Tibial nerve (tissue), 4 donors: ENCODE results near the gene PODXL2. TPM values are rescaled to one million over a fixed set of nuclear protein-coding genes. Genes with fewer than 3 reads are reported as not detected.
A peak's percentile ranks its signal among the peaks of the same experiment; 100 is the strongest.

Experiments
- DNase-seq, 2 donors: peaks; one replicate each; pipeline ENCODE4 v3.0.0-alpha.2; 2019; ENCODE audit warnings: low spot score in 2 of 2
- H3K27ac ChIP-seq, 4 donors: fragments of 200-600 bp; sonication (generic) in 3 of 4; one replicate each; pipeline ENCODE4 v1.5.1; 2017 to 2019; ENCODE audit warnings: mild to moderate bottlenecking in 1 of 4
- H3K27me3 ChIP-seq, 2 donors: fragments of 200-600 bp; sonication (generic) in 1 of 2; one replicate each; pipeline versions ENCODE4 v1.5.1 to v1.6.0; 2017 to 2019
- H3K36me3 ChIP-seq, 3 donors: fragments of 200-600 bp; sonication (generic); one replicate each; pipeline ENCODE4 v1.5.1; 2018 to 2019
- H3K4me1 ChIP-seq, 4 donors: fragments of 200-600 bp; sonication (generic) in 3 of 4; one replicate each; pipeline ENCODE4 v1.5.1; 2017 to 2019
- H3K4me3 ChIP-seq, 4 donors: fragments of 200-600 bp; sonication (generic) in 3 of 4; one replicate each; pipeline ENCODE4 v1.5.1; 2017 to 2019; ENCODE audit warnings: mild to moderate bottlenecking in 1 of 4, moderate library complexity in 1 of 4
- H3K9me3 ChIP-seq, 4 donors: fragments of 200-600 bp; sonication (generic) in 3 of 4; one replicate each; pipeline ENCODE4 v1.5.1; 2017 to 2019
- EP300 ChIP-seq, 2 donors: sonication (generic); formaldehyde crosslinking; IDR thresholded peaks; one replicate each; pipeline ENCODE4 v1.6.1; 2017; ENCODE audit warnings: antibody characterized with exemption in 2 of 2, mild to moderate bottlenecking in 1 of 2
- POLR2A ChIP-seq, 2 donors: fragments of 450-650 bp; IDR thresholded peaks; one replicate each; pipeline ENCODE4 v1.6.1; 2017; ENCODE audit warnings: antibody characterized with exemption in 2 of 2, mild to moderate bottlenecking in 2 of 2, moderate library complexity in 2 of 2
- WGBS, 2 donors: methylation state at CpG; one replicate each; pipeline ENCODE4 v1.1.5; 2018; 5-methylcytosine and 5-hydroxymethylcytosine counted together
- total RNA-seq, 4 donors: library from RNA; depleted of rRNA; stranded (reverse); fragments of >200 nt; gene quantifications; one replicate each; pipeline ENCODE4 v1.1.0, GENCODE V29; 2016
- TF ChIP-seq, protein P1 (sequence below), 5 experiments: fragments of 200-600 bp in 3 of 5; fragments of 450-650 bp in 2 of 5; sonication (generic) in 3 of 5; IDR thresholded peaks; one replicate each; pipeline ENCODE4 v1.5.1; 2016 to 2019; ENCODE audit warnings: antibody characterized with exemption in 5 of 5, mild to moderate bottlenecking in 3 of 5, moderate library complexity in 2 of 5

Gene PODXL2
- total RNA-seq, 4 donors from 2014 or later: 12.7 to 19.8 (median 14.1) TPM

GRCh38 chr3:127674790-127675189, 45.8 kb downstream of the PODXL2 start:
- Histone ChIP-seq H3K4me1 (peaks cover 0 to 47% (median 18%) of the 10 kb centered on the region in 4 donors), H3K27ac (peak overlapping the region in 1 of 4 donors; percentile 94), H3K4me3 (peak overlapping the region in 1 of 4 donors; percentile 72), H3K27me3 (no peaks in the 10 kb centered on the region), H3K9me3 (no peaks in the 10 kb centered on the region), H3K36me3 (peaks cover 0 to 49% (median 0%) of the 10 kb centered on the region in 3 donors)
- no peak for DNase-seq
- WGBS, 2 donors: 77 to 81% methylated on average over 8 of the region's 8 CpGs
- TF ChIP-seq, protein P1, sequence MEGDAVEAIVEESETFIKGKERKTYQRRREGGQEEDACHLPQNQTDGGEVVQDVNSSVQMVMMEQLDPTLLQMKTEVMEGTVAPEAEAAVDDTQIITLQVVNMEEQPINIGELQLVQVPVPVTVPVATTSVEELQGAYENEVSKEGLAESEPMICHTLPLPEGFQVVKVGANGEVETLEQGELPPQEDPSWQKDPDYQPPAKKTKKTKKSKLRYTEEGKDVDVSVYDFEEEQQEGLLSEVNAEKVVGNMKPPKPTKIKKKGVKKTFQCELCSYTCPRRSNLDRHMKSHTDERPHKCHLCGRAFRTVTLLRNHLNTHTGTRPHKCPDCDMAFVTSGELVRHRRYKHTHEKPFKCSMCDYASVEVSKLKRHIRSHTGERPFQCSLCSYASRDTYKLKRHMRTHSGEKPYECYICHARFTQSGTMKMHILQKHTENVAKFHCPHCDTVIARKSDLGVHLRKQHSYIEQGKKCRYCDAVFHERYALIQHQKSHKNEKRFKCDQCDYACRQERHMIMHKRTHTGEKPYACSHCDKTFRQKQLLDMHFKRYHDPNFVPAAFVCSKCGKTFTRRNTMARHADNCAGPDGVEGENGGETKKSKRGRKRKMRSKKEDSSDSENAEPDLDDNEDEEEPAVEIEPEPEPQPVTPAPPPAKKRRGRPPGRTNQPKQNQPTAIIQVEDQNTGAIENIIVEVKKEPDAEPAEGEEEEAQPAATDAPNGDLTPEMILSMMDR (IDR thresholded peaks at IDR 0.05): no peak
- no peak for TF ChIP-seq EP300 (IDR thresholded peaks at IDR 0.05)
- TF ChIP-seq POLR2A (IDR thresholded peaks at IDR 0.05): no peak

DNA sequence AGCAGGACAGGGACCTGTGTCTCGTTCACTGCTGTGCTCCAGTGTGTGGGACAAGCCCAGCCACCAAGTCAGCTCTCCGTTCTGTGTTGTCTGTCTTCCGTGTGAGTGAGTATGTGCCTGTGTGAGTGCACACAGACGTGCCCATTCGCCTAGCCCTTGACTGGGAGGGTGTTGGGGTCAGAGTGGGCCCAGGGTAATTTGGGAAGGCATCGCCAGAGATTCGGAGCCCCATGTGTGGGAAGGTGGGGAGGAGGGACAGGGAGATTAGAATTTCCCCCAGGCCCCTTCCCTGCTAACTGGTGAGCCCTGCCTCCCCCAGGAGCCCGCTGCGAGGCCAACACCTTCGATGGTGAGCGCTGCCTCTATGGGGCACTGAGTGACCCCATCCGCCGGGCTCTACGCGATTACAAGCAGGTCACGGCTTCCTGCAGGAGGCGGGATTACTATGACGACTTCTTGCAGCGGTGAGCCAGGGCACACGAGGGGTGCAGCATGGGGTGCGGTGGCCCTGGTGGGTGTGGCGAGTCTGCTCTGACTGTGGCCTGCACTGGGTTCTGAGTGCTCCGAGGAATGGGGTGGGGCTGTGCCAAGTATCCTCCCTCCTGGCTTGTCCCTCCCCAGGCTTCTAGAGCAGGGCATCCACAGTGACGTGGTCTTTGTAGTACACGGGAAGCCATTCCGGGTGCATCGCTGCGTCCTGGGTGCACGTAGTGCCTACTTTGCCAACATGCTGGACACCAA, 46.8 kb downstream of the PODXL2 start:
- peaks cover 0 to 59% (median 0%) of the 10 kb centered on the region in 3 donors for H3K36me3 ChIP-seq

DNA sequence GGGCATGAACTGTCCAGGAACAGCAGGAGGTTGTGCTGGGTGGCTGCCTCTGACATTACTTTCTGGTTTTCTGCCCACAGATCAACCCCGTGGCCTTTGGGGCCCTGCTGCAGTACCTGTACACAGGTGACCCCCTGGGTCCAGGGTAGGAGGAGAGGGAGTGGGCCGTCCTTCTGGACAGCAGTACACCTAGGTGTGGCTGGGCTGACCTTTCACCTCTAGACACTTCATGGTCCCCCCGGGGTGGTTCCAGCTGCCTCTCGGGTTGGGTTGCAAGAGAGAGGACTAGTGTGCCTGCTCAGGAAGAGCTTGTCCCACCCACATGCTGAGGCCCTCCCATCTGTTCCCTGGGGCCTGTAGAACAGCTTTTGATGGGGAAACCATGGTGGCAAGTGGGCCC, 47.5 kb downstream of the PODXL2 start:
- TF ChIP-seq POLR2A (IDR thresholded peaks at IDR 0.05): no peak
- Histone ChIP-seq H3K9me3 (no peaks in the 10 kb centered on the region), H3K36me3 (peaks cover 0 to 61% (median 0%) of the 10 kb centered on the region in 3 donors), H3K4me1 (peaks cover 0 to 45% (median 16%) of the 10 kb centered on the region in 4 donors), H3K27ac (peak overlapping the region in 2 of 4 donors; percentile 42 to 44), H3K27me3 (no peaks in the 10 kb centered on the region), H3K4me3 (no peak overlapping the region)
- DNase-seq: peak in 1 of 2 donors; percentile 8
- WGBS, 2 donors: 78 to 83% methylated on average over 1 to 4 of the region's 4 CpGs

More for the DNA sequence above, 46.8 kb downstream of the PODXL2 start:
- TF ChIP-seq, protein P1 (IDR thresholded peaks at IDR 0.05): no peak
- no peak for TF ChIP-seq EP300 (IDR thresholded peaks at IDR 0.05)
- no peak for TF ChIP-seq POLR2A (IDR thresholded peaks at IDR 0.05)
- Histone ChIP-seq H3K4me3 (no peak overlapping the region), H3K4me1 (peaks cover 0 to 47% (median 18%) of the 10 kb centered on the region in 4 donors), H3K27me3 (no peaks in the 10 kb centered on the region), H3K9me3 (no peaks in the 10 kb centered on the region), H3K27ac (peak overlapping the region in 2 of 4 donors; percentile 42 to 44)
- DNase-seq: peak in 1 of 2 donors; percentile 25
- 80 to 83% methylated on average over 15 to 24 of the region's 29 CpGs for WGBS, 2 donors

DNA sequence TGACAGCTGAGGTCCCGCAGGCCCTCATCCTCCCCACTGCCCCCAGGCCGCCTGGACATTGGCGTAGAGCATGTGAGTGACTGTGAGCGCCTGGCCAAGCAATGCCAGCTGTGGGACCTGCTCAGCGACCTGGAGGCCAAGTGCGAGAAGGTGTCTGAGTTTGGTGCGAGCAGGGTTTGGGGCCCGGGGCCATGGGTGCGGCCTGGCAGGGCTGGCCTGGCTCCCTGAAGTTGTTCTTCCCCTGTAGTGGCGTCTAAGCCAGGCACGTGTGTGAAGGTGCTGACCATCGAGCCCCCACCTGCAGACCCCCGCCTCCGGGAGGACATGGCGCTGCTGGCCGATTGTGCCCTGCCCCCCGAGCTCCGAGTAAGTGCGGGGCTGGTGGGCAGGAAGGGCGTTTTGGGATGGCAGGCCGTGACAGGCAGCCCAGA, 48.0 kb downstream of the PODXL2 start:
- no peaks in the 10 kb centered on the region for H3K9me3 ChIP-seq
- peaks cover 0 to 61% (median 0%) of the 10 kb centered on the region in 3 donors for H3K36me3 ChIP-seq
- WGBS, 2 donors: 91 to 99% methylated on average over 10 to 21 of the region's 21 CpGs

GRCh38 chr3:127677541-127678314, 48.7 kb downstream of the PODXL2 start:
- Histone ChIP-seq H3K4me3 (no peak overlapping the region), H3K27me3 (no peaks in the 10 kb centered on the region), H3K36me3 (peaks cover 0 to 68% (median 0%) of the 10 kb centered on the region in 3 donors), H3K4me1 (peaks cover 0 to 41% (median 11%) of the 10 kb centered on the region in 4 donors), H3K9me3 (no peaks in the 10 kb centered on the region), H3K27ac (peak overlapping the region in 1 of 4 donors; percentile 6)
- WGBS, 2 donors: 86% methylated on average over 13 to 17 of the region's 17 CpGs
- peak in 1 of 2 donors; percentile 9 for DNase-seq
- TF ChIP-seq POLR2A (IDR thresholded peaks at IDR 0.05) (no peak), EP300 (IDR thresholded peaks at IDR 0.05) (no peak)
- TF ChIP-seq, protein P1 (IDR thresholded peaks at IDR 0.05): no peak

More for the DNA sequence above, 48.0 kb downstream of the PODXL2 start:
- no peaks in the 10 kb centered on the region for H3K27me3 ChIP-seq
- H3K27ac ChIP-seq: peak overlapping the region in 1 of 4 donors; percentile 6
- peaks cover 0 to 40% (median 11%) of the 10 kb centered on the region in 4 donors for H3K4me1 ChIP-seq
- peak in 1 of 2 donors; percentile 10 for DNase-seq
- TF ChIP-seq POLR2A (IDR thresholded peaks at IDR 0.05): no peak
- TF ChIP-seq, protein P1 (IDR thresholded peaks at IDR 0.05): no peak
- no peak for TF ChIP-seq EP300 (IDR thresholded peaks at IDR 0.05)
- H3K4me3 ChIP-seq: no peak overlapping the region
